Gastroesophageal sphincter (tissue), 3 donors: ENCODE results near the gene SPOPL.

Experiments
- POLR2AphosphoS5 ChIP-seq: sonication (generic); formaldehyde crosslinking; IDR thresholded peaks from one replicate; pipeline ENCODE4 v1.6.1; 2017; ENCODE audit warnings: antibody characterized with exemption
- TF ChIP-seq, protein P1 (sequence below), 4 experiments: fragments of 200-600 bp in 2 of 4; fragments of 450-650 bp in 2 of 4; sonication (generic) in 1 of 4; IDR thresholded peaks; one replicate each; pipeline ENCODE4 v1.5.1; 2017 to 2019; ENCODE audit warnings: antibody characterized with exemption in 4 of 4, mild to moderate bottlenecking in 2 of 4, moderate library complexity in 2 of 4

- TF ChIP-seq POLR2AphosphoS5 = no peak
- TF ChIP-seq, protein P1, sequence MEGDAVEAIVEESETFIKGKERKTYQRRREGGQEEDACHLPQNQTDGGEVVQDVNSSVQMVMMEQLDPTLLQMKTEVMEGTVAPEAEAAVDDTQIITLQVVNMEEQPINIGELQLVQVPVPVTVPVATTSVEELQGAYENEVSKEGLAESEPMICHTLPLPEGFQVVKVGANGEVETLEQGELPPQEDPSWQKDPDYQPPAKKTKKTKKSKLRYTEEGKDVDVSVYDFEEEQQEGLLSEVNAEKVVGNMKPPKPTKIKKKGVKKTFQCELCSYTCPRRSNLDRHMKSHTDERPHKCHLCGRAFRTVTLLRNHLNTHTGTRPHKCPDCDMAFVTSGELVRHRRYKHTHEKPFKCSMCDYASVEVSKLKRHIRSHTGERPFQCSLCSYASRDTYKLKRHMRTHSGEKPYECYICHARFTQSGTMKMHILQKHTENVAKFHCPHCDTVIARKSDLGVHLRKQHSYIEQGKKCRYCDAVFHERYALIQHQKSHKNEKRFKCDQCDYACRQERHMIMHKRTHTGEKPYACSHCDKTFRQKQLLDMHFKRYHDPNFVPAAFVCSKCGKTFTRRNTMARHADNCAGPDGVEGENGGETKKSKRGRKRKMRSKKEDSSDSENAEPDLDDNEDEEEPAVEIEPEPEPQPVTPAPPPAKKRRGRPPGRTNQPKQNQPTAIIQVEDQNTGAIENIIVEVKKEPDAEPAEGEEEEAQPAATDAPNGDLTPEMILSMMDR (IDR thresholded peaks at IDR 0.05) = no peak
Observed at GRCh38 chr2:138507267-138507666, 5.7 kb downstream of the SPOPL start.
